ENCODE results near the gene USP2.

GRCh38 chr11:119309953-119310681 lies 71.4 kb downstream of the USP2 start:
- TF ChIP-seq CTCF (conservative IDR thresholded peaks at IDR 0.05 in 1 of 2, IDR thresholded peaks at IDR 0.05 in 1 of 2; ENCODE audit: low read depth in 1 of 2, low read length in 2 of 2) (no peak), EZH2 (IDR thresholded peaks at IDR 0.05; ENCODE audit: low read length, missing control alignments) (no peak)
